CD14-positive monocyte (primary cell): ENCODE measurements around the gene LMTK3. TPM values are rescaled to one million over a fixed set of nuclear protein-coding genes. Genes with fewer than 3 reads are reported as not detected.

ENCODE experiments used
- DNase-seq, 3 donors: peaks; one replicate each; pipeline ENCODE4 v3.0.0-alpha.2; 2011 to 2022
- H2AFZ ChIP-seq: 2 replicates; pipeline ENCODE4 v1.6.0; 2012; ENCODE audit warnings: mild to moderate bottlenecking, low read depth, low read length, inconsistent platforms; ENCODE audit not compliant: insufficient read depth, poor library complexity, severe bottlenecking
- H3K27ac ChIP-seq, 2 donors: 1 replicate in 1 of 2; 2 replicates in 1 of 2; pipeline ENCODE4 v1.5.1; 2012 to 2013; ENCODE audit warnings: low read length in 2 of 2, control low read depth in 1 of 2, inconsistent platforms in 1 of 2, low read depth in 1 of 2, mild to moderate bottlenecking in 1 of 2
- H3K27me3 ChIP-seq, 2 donors: one replicate each; pipeline versions ENCODE4 v1.6.0 to v1.6.1; 2011 to 2013; ENCODE audit warnings: low read length in 2 of 2; ENCODE audit not compliant: control insufficient read depth in 2 of 2, insufficient read depth in 2 of 2
- H3K36me3 ChIP-seq, 2 donors: replicated peaks in 1 of 2; 1 replicate in 1 of 2; 2 replicates in 1 of 2; pipeline versions ENCODE4 v1.5.1 to v1.6.1; 2012 to 2013; ENCODE audit warnings: low read length in 2 of 2, control low read depth in 1 of 2, inconsistent platforms in 1 of 2, mild to moderate bottlenecking in 1 of 2; ENCODE audit not compliant: insufficient read depth in 2 of 2, control insufficient read depth in 1 of 2
- H3K4me1 ChIP-seq, 2 donors: 1 replicate in 1 of 2; 2 replicates in 1 of 2; pipeline versions ENCODE4 v1.5.1 to v1.6.1; 2012 to 2013; ENCODE audit warnings: low read length in 2 of 2, control low read depth in 1 of 2, inconsistent platforms in 1 of 2, mild to moderate bottlenecking in 1 of 2, moderate library complexity in 1 of 2; ENCODE audit not compliant: insufficient read depth in 2 of 2, control insufficient read depth in 1 of 2
- H3K4me2 ChIP-seq: replicated peaks from 2 replicates; pipeline ENCODE3; 2012; ENCODE audit warnings: low read length, moderate library complexity, mild to moderate bottlenecking; ENCODE audit not compliant: poor library complexity, severe bottlenecking; ENCODE audit errors: extremely low read depth
- H3K4me3 ChIP-seq, 3 experiments: fragments of 200-600 bp in 1 of 3; sonication (generic) in 1 of 3; replicated peaks in 1 of 3; 1 replicate in 2 of 3; 2 replicates in 1 of 3; pipeline ENCODE4 v1.5.1; 2011 to 2013; ENCODE audit warnings: low read length in 3 of 3, mild to moderate bottlenecking in 3 of 3, control low read depth in 2 of 3, low read depth in 2 of 3, inconsistent platforms in 1 of 3, moderate library complexity in 1 of 3
- H3K79me2 ChIP-seq: 2 replicates; pipeline ENCODE4 v1.6.0; 2012; ENCODE audit warnings: mild to moderate bottlenecking, control low read depth, inconsistent platforms, low read length, moderate library complexity; ENCODE audit not compliant: insufficient read depth
- H3K9ac ChIP-seq: 2 replicates; pipeline ENCODE4 v1.6.0; 2017; ENCODE audit warnings: low read length, mild to moderate bottlenecking; ENCODE audit not compliant: insufficient read depth, poor library complexity, severe bottlenecking
- H3K9me3 ChIP-seq, 2 donors: replicated peaks in 1 of 2; 1 replicate in 1 of 2; 2 replicates in 1 of 2; pipeline versions ENCODE4 v1.5.1 to v1.6.1; 2012 to 2013; ENCODE audit warnings: low read length in 2 of 2, control low read depth in 1 of 2; ENCODE audit not compliant: control insufficient read depth in 1 of 2, insufficient read depth in 1 of 2
- H4K20me1 ChIP-seq: 2 replicates; pipeline ENCODE4 v1.6.0; 2012; ENCODE audit warnings: mild to moderate bottlenecking, low read length, control low read depth, moderate library complexity; ENCODE audit not compliant: insufficient read depth
- H3K27ac Mint-ChIP-seq, 7 donors: one replicate each; pipeline ENCODE4 v1.8.0; 2020; ENCODE audit warnings: mild to moderate bottlenecking in 7 of 7, mixed read lengths in 7 of 7, moderate library complexity in 6 of 7, inconsistent platforms in 2 of 7
- H3K27me3 Mint-ChIP-seq, 3 donors: one replicate each; pipeline ENCODE4 v1.8.0; 2021 to 2022; ENCODE audit warnings: low read depth in 3 of 3, mild to moderate bottlenecking in 3 of 3, mixed read lengths in 3 of 3, moderate library complexity in 3 of 3, inconsistent platforms in 1 of 3
- H3K36me3 Mint-ChIP-seq, 2 donors: one replicate each; pipeline ENCODE4 v1.8.0; 2020; ENCODE audit warnings: mixed read lengths in 2 of 2, inconsistent platforms in 1 of 2, mild to moderate bottlenecking in 1 of 2
- H3K4me1 Mint-ChIP-seq: one replicate; pipeline ENCODE4 v1.8.0; 2020; ENCODE audit warnings: mild to moderate bottlenecking, mixed read lengths
- H3K4me3 Mint-ChIP-seq, 2 donors: one replicate each; pipeline ENCODE4 v1.8.0; 2020; ENCODE audit warnings: mild to moderate bottlenecking in 2 of 2, mixed read lengths in 2 of 2, moderate library complexity in 1 of 2
- H3K9me3 Mint-ChIP-seq, 7 donors: one replicate each; pipeline ENCODE4 v1.8.0; 2020 to 2022; ENCODE audit warnings: mixed read lengths in 7 of 7, mild to moderate bottlenecking in 6 of 7, moderate library complexity in 6 of 7, inconsistent platforms in 2 of 7
- CTCF ChIP-seq: fragments of 200-600 bp; IDR thresholded peaks from one replicate; pipeline ENCODE4 v1.8.0; 2022; ENCODE audit warnings: antibody characterized with exemption, mild to moderate bottlenecking
- WGBS: methylation state at CpG from one replicate; pipeline ENCODE4 v1.1.5; 2013; ENCODE audit warnings: missing lambda C conversion rate; ENCODE audit not compliant: insufficient coverage; 5-methylcytosine and 5-hydroxymethylcytosine counted together
- intact Hi-C, 2 donors: fragments of 100-400 bp; cut with micrococcal nuclease; formaldehyde crosslinking; loops; one replicate each; pipeline versions ENCODE4 v1.15.0 to v1.15.1; 2023
- polyA plus RNA-seq, 3 donors: library from polyadenylated mRNA; depleted of rRNA in 1 of 3; unstranded in 2 of 3; stranded (reverse) in 1 of 3; fragments of 300-500 nt in 2 of 3; fragments of >200 nt in 1 of 3; fragmentation: Illumina TruSeq in 2 of 3; gene quantifications; 1 replicate in 2 of 3; 2 replicates in 1 of 3; pipeline ENCODE4 v1.2.3, GENCODE V29; 2012 to 2021

The LMTK3 gene
- polyA plus RNA-seq, 3 donors, result 0.08 TPM; not detected in 2

GRCh38 chr19:48553676-48554384 lies 42.2 kb upstream of the LMTK3 start:
- Histone ChIP-seq H2AFZ (no peak overlapping the region), H4K20me1 (no peaks in the 10 kb centered on the region), H3K79me2 (no peaks in the 10 kb centered on the region), H3K27ac (no peak overlapping the region), H3K4me1 (peaks cover 4 to 7% of the 10 kb centered on the region in 2 donors), H3K4me2 (no peak overlapping the region), H3K9ac (no peak overlapping the region), H3K9me3 (no peaks in the 10 kb centered on the region), H3K4me3 (no peak overlapping the region), H3K36me3 (no peaks in the 10 kb centered on the region), H3K27me3 (peaks cover 0 to 8% of the 10 kb centered on the region in 2 donors)
- TF ChIP-seq CTCF, result no peak
- WGBS, result 46% methylated on average over 18 of the region's 18 CpGs
- peaks cover 3 to 15% (median 8%) of the 10 kb centered on the region in 3 donors for H3K27me3 Mint-ChIP-seq
- no peaks in the 10 kb centered on the region for H3K9me3 Mint-ChIP-seq
- DNase-seq, result no peak
- no peaks in the 10 kb centered on the region for H3K36me3 Mint-ChIP-seq
- peaks cover 7% of the 10 kb centered on the region for H3K4me1 Mint-ChIP-seq
- intact Hi-C loops, result no loop called here
- no peak overlapping the region for H3K27ac Mint-ChIP-seq
- H3K4me3 Mint-ChIP-seq, result no peak overlapping the region

GRCh38 chr19:48552406-48553322 lies 41.0 kb upstream of the LMTK3 start:
- Histone ChIP-seq H4K20me1 (no peaks in the 10 kb centered on the region), H3K9ac (no peak overlapping the region), H3K4me3 (no peak overlapping the region), H3K27ac (no peak overlapping the region), H3K4me1 (no peaks in the 10 kb centered on the region), H3K4me2 (no peak overlapping the region), H2AFZ (no peak overlapping the region), H3K9me3 (no peaks in the 10 kb centered on the region), H3K27me3 (no peaks in the 10 kb centered on the region), H3K36me3 (no peaks in the 10 kb centered on the region), H3K79me2 (no peaks in the 10 kb centered on the region)
- intact Hi-C loops, result no loop called here
- Mint-ChIP-seq H3K36me3 (no peaks in the 10 kb centered on the region), H3K27me3 (peaks cover 2 to 6% (median 4%) of the 10 kb centered on the region in 3 donors), H3K9me3 (no peaks in the 10 kb centered on the region), H3K27ac (no peak overlapping the region), H3K4me1 (no peaks in the 10 kb centered on the region), H3K4me3 (no peak overlapping the region)
- no peak for TF ChIP-seq CTCF
- DNase-seq, result no peak
- 90% methylated on average over 14 of the region's 19 CpGs for WGBS
